ENCODE results near the gene ZNF678. TPM values are rescaled to one million over a fixed set of nuclear protein-coding genes. Genes with fewer than 3 reads are reported as not detected.

Gene ZNF678
- total RNA-seq, 1 donor from 2014 or later, result 17.5 TPM

DNA sequence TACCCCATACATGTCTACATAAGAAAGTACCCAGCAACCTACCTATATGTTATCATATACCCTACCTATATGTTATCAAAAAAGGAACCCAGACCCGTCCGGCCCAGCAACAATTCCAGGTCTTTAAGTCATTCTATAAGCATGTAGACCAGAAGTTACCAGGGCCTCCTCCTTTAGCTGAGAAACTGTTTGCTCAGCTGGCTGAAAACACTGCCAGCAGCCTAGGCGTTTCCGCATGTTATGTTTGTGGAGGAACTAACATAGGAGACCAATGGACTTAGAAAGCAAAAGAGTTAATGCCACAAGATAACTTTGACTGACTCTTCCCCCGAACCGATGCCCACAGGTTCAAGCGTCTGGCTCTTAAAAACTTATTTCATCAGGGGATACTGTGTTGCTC, 7.1 kb upstream of the ZNF678 start:
- no peak for DNase-seq
- Mint-ChIP-seq H3K27me3 (ENCODE audit: unreplicated experiment) (no peaks in the 10 kb centered on the region), H3K9me3 (ENCODE audit: unreplicated experiment) (peaks cover 2% of the 10 kb centered on the region), H3K36me3 (ENCODE audit: unreplicated experiment) (peaks cover 19% of the 10 kb centered on the region), H3K4me3 (ENCODE audit: unreplicated experiment) (no peak overlapping the region), H3K4me1 (ENCODE audit: low read depth, unreplicated experiment) (no peaks in the 10 kb centered on the region), H3K27ac (ENCODE audit: unreplicated experiment) (no peak overlapping the region)
- TF ChIP-seq, protein P1, sequence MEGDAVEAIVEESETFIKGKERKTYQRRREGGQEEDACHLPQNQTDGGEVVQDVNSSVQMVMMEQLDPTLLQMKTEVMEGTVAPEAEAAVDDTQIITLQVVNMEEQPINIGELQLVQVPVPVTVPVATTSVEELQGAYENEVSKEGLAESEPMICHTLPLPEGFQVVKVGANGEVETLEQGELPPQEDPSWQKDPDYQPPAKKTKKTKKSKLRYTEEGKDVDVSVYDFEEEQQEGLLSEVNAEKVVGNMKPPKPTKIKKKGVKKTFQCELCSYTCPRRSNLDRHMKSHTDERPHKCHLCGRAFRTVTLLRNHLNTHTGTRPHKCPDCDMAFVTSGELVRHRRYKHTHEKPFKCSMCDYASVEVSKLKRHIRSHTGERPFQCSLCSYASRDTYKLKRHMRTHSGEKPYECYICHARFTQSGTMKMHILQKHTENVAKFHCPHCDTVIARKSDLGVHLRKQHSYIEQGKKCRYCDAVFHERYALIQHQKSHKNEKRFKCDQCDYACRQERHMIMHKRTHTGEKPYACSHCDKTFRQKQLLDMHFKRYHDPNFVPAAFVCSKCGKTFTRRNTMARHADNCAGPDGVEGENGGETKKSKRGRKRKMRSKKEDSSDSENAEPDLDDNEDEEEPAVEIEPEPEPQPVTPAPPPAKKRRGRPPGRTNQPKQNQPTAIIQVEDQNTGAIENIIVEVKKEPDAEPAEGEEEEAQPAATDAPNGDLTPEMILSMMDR (IDR thresholded peaks at IDR 0.05; ENCODE audit: partially characterized antibody, unreplicated experiment), result no peak

DNA sequence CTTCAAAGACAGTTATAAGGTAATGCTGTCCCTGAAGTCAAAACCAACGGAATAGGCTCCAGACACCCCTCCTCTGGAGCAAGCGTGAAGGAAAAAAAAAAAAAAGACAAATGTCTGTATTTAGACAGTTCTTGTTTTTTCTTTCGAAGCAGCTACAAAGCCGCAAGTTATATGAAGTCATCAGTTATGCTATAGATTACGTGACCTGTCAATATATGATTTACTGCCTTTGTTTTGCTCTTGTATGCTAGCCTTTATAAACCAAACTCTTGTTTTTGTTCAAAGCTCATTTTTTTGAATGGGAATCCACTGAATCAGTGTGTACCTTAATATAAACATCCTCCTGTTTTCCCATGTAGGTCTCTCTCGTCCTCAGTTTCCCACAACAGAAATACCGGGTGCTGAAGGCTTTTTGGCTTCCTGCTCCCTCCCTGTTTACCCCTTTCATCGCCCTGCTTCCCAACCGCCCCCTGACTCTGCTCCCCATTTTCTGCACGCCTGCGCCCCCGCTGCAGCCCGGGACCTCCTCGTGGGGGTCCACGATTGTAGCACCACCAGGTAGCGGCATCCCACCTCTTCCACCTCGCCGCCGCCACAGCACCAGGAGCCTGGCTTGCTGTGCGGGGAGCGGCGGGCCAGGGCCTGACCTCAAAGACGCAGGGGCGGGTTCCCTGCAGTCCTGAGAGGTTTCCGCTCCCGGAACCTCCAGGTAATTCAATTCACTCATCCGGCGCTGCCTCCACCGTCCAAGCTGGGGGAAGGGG, 5.2 kb upstream of the ZNF678 start:
- peaks cover 11% of the 10 kb centered on the region for H3K36me3 Mint-ChIP-seq (ENCODE audit: unreplicated experiment)
- H3K27ac Mint-ChIP-seq (ENCODE audit: unreplicated experiment), result no peak overlapping the region
- H3K4me3 Mint-ChIP-seq (ENCODE audit: unreplicated experiment), result no peak overlapping the region
- no peaks in the 10 kb centered on the region for H3K4me1 Mint-ChIP-seq (ENCODE audit: low read depth, unreplicated experiment)
- peaks cover 8% of the 10 kb centered on the region for H3K27me3 Mint-ChIP-seq (ENCODE audit: unreplicated experiment)
- TF ChIP-seq, protein P1 (IDR thresholded peaks at IDR 0.05; ENCODE audit: partially characterized antibody, unreplicated experiment), result no peak
- peaks cover 4% of the 10 kb centered on the region for H3K9me3 Mint-ChIP-seq (ENCODE audit: unreplicated experiment)
- no peak for DNase-seq

DNA sequence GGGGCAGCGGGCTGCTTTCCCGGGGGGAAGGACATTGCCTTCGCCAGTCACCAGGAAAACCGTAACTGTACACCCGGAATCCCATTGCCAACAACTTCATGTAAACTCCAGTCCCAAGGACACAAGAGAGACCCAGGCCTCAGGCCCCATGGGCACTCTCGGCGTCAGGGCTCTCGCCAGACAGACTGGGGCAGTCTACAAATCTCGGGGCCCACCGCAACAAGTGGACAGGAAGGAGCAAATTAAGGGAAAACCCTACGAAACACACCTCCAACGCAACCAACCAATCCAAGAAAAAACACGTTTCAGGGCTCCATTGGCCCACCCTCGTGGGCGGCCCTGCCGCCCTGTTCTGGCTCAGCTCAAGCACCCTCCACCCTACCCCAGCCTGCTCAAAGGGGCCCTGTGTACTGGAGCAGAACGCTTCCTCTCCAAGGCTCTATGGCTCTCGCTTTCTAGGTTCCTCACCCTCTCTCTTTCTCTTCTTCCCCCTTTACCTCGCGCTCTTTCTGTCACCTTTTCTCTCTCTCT, 4.6 kb upstream of the ZNF678 start:
- Mint-ChIP-seq H3K4me3 (ENCODE audit: unreplicated experiment) (no peak overlapping the region), H3K27ac (ENCODE audit: unreplicated experiment) (no peak overlapping the region), H3K27me3 (ENCODE audit: unreplicated experiment) (peaks cover 8% of the 10 kb centered on the region), H3K4me1 (ENCODE audit: low read depth, unreplicated experiment) (no peaks in the 10 kb centered on the region), H3K36me3 (ENCODE audit: unreplicated experiment) (peaks cover 9% of the 10 kb centered on the region), H3K9me3 (ENCODE audit: unreplicated experiment) (peaks cover 4% of the 10 kb centered on the region)
- TF ChIP-seq, protein P1 (IDR thresholded peaks at IDR 0.05; ENCODE audit: partially characterized antibody, unreplicated experiment), result no peak
- DNase-seq, result no peak

DNA sequence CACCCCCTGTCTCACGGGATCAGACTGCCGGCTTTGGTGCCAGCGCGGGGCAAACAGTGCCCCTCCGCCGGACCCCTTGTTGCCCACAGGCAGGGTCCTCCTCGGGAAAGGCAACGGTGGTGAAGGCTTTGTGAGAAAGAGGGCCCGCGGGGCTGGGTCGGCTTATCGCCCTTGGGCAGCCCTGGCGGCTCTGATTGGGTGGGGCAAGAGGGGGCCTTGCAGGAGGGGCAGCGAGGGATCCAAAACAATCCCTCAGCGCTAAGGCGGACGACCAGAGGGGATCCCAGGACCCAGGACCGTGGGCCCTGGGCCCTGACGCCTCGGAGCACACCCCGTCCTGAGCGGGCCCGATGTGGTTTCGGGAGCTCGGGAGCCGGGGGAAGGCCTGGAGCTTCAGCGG, 3.9 kb upstream of the ZNF678 start:
- TF ChIP-seq, protein P1 (IDR thresholded peaks at IDR 0.05; ENCODE audit: partially characterized antibody, unreplicated experiment), result no peak
- Mint-ChIP-seq H3K9me3 (ENCODE audit: unreplicated experiment) (peaks cover 5% of the 10 kb centered on the region), H3K4me3 (ENCODE audit: unreplicated experiment) (no peak overlapping the region), H3K4me1 (ENCODE audit: low read depth, unreplicated experiment) (peaks cover 1% of the 10 kb centered on the region), H3K36me3 (ENCODE audit: unreplicated experiment) (peaks cover 2% of the 10 kb centered on the region), H3K27me3 (ENCODE audit: unreplicated experiment) (peaks cover 8% of the 10 kb centered on the region), H3K27ac (ENCODE audit: unreplicated experiment) (no peak overlapping the region)
- DNase-seq, result no peak

DNA sequence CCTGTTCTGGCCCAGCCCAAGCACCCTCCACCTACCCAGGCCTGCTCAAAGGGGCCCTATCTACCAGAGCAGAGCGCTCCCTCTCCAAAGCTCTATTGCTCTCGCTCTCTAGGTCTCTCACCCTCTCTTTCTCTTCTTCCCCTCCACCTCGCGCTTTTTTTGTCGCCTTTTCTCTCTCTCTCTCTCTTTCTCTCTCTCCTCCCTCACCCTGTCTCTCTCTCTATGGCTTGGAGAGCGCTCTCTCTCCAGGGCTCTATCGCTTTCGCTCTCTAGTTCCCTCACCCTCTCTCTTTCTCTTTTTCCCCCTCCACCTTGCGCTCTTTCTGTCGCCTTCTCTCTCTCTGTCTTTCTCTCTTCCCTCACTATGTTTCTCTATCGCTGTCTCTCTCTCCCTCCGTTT, 3.4 kb upstream of the ZNF678 start:
- no peak overlapping the region for H3K4me3 Mint-ChIP-seq (ENCODE audit: unreplicated experiment)
- H3K9me3 Mint-ChIP-seq (ENCODE audit: unreplicated experiment), result peaks cover 5% of the 10 kb centered on the region
- H3K4me1 Mint-ChIP-seq (ENCODE audit: low read depth, unreplicated experiment), result peaks cover 1% of the 10 kb centered on the region
- peaks cover 8% of the 10 kb centered on the region for H3K27me3 Mint-ChIP-seq (ENCODE audit: unreplicated experiment)
- no peak for DNase-seq
- TF ChIP-seq, protein P1 (IDR thresholded peaks at IDR 0.05; ENCODE audit: partially characterized antibody, unreplicated experiment), result no peak
- no peak overlapping the region for H3K27ac Mint-ChIP-seq (ENCODE audit: unreplicated experiment)
- H3K36me3 Mint-ChIP-seq (ENCODE audit: unreplicated experiment), result no peaks in the 10 kb centered on the region
